ENCODE data around the gene TRPV6. TPM values are rescaled to one million over a fixed set of nuclear protein-coding genes. Genes with fewer than 3 reads are reported as not detected.

TRPV6 gene
- total RNA-seq = not detected in 2 replicates
- not detected in 2 replicates for polyA plus RNA-seq
- polyA plus RNA-seq (2012) = 0.05 TPM in 1 of 2 replicates, not detected in the other
- not detected in 2 replicates for polyA minus RNA-seq (ENCODE audit: low replicate concordance)

GRCh38 chr7:142885311-142886230 is at the start of gene TRPV6:
Gene TRPV6 (minus strand): TSS chr7:142885745.
- Histone ChIP-seq H2AFZ (ENCODE audit: low read length) (no peak within 1 kb of the TSS), H3K4me2 (ENCODE audit: extremely low read depth, insufficient read depth, low read length) (no peak within 1 kb of the TSS), H3K27ac (ENCODE audit: insufficient read depth, low read length) (no peak within 1 kb of the TSS), H3K9me3 (ENCODE audit: control insufficient read depth, insufficient read depth, low read depth, low read length) (no peaks in the 10 kb centered on the region), H3K36me3 (ENCODE audit: control insufficient read depth, insufficient read depth, low read length) (no peaks in the 10 kb centered on the region), H3K4me1 (ENCODE audit: control insufficient read depth, extremely low read depth, insufficient read depth, low read length) (no peaks in the 10 kb centered on the region), H3K79me2 (ENCODE audit: control insufficient read depth, insufficient read depth, low read length) (no peaks in the 10 kb centered on the region), H3K9ac (ENCODE audit: insufficient read depth, low read length) (no peak within 1 kb of the TSS), H3K4me3 (replicated peaks in 1 of 4; ENCODE audit: control extremely low read depth in 1 of 4, insufficient read depth in 1 of 4, low read depth in 3 of 4, low read length in 4 of 4) (no peak within 1 kb of the TSS), H3K27me3 (ENCODE audit: control insufficient read depth, insufficient read depth, low read length) (no peaks in the 10 kb centered on the region), H4K20me1 (ENCODE audit: control insufficient read depth, extremely low read depth, insufficient read depth, low read length) (no peaks in the 10 kb centered on the region)
- no peak for DNase-seq (ENCODE audit: low read depth in 2 of 2)
- no peak for TF ChIP-seq EZH2 (IDR thresholded peaks at IDR 0.05; ENCODE audit: low read length, missing control alignments)
- no peak for TF ChIP-seq CTCF (conservative IDR thresholded peaks at IDR 0.05 in 1 of 2, IDR thresholded peaks at IDR 0.05 in 1 of 2; ENCODE audit: low read depth in 1 of 2, low read length in 2 of 2)

- no peak overlapping the region for H3K27ac ChIP-seq (ENCODE audit: insufficient read depth, low read length)
- H3K36me3 ChIP-seq (ENCODE audit: control insufficient read depth, insufficient read depth, low read length) = no peaks in the 10 kb centered on the region
- H3K4me2 ChIP-seq (ENCODE audit: extremely low read depth, insufficient read depth, low read length) = no peak overlapping the region
- H3K79me2 ChIP-seq (ENCODE audit: control insufficient read depth, insufficient read depth, low read length) = no peaks in the 10 kb centered on the region
- no peak overlapping the region for H3K4me3 ChIP-seq (replicated peaks in 1 of 4; ENCODE audit: control extremely low read depth in 1 of 4, insufficient read depth in 1 of 4, low read depth in 3 of 4, low read length in 4 of 4)
- no peak overlapping the region for H2AFZ ChIP-seq (ENCODE audit: low read length)
- TF ChIP-seq CTCF (conservative IDR thresholded peaks at IDR 0.05 in 1 of 2, IDR thresholded peaks at IDR 0.05 in 1 of 2; ENCODE audit: low read depth in 1 of 2, low read length in 2 of 2) = no peak
- TF ChIP-seq EZH2 (IDR thresholded peaks at IDR 0.05; ENCODE audit: low read length, missing control alignments) = no peak
- no peaks in the 10 kb centered on the region for H4K20me1 ChIP-seq (ENCODE audit: control insufficient read depth, extremely low read depth, insufficient read depth, low read length)
- no peak overlapping the region for H3K9ac ChIP-seq (ENCODE audit: insufficient read depth, low read length)
- no peak for DNase-seq (ENCODE audit: low read depth in 2 of 2)
- no peaks in the 10 kb centered on the region for H3K4me1 ChIP-seq (ENCODE audit: control insufficient read depth, extremely low read depth, insufficient read depth, low read length)
- no peaks in the 10 kb centered on the region for H3K27me3 ChIP-seq (ENCODE audit: control insufficient read depth, insufficient read depth, low read length)
- no peaks in the 10 kb centered on the region for H3K9me3 ChIP-seq (ENCODE audit: control insufficient read depth, insufficient read depth, low read depth, low read length)
Measured at GRCh38 chr7:142934056-142934455, 48.5 kb upstream of the TRPV6 start.

GRCh38 chr7:142933624-142934023 is 48.1 kb upstream of the TRPV6 start, which contains the start of gene TRPV5:
Gene TRPV5 (minus strand): TSS chr7:142933746. CDS start chr7:142933459, 287 bp downstream.
- Histone ChIP-seq H3K9me3 (ENCODE audit: control insufficient read depth, insufficient read depth, low read depth, low read length) (no peaks in the 10 kb centered on the region), H4K20me1 (ENCODE audit: control insufficient read depth, extremely low read depth, insufficient read depth, low read length) (no peaks in the 10 kb centered on the region), H3K79me2 (ENCODE audit: control insufficient read depth, insufficient read depth, low read length) (no peaks in the 10 kb centered on the region), H3K4me3 (replicated peaks in 1 of 4; ENCODE audit: control extremely low read depth in 1 of 4, insufficient read depth in 1 of 4, low read depth in 3 of 4, low read length in 4 of 4) (no peak within 1 kb of the TSS), H3K27ac (ENCODE audit: insufficient read depth, low read length) (no peak within 1 kb of the TSS), H3K4me2 (ENCODE audit: extremely low read depth, insufficient read depth, low read length) (no peak within 1 kb of the TSS), H3K36me3 (ENCODE audit: control insufficient read depth, insufficient read depth, low read length) (no peaks in the 10 kb centered on the region), H3K27me3 (ENCODE audit: control insufficient read depth, insufficient read depth, low read length) (no peaks in the 10 kb centered on the region), H3K4me1 (ENCODE audit: control insufficient read depth, extremely low read depth, insufficient read depth, low read length) (no peaks in the 10 kb centered on the region), H2AFZ (ENCODE audit: low read length) (no peak within 1 kb of the TSS), H3K9ac (ENCODE audit: insufficient read depth, low read length) (no peak within 1 kb of the TSS)
- no peak for DNase-seq (ENCODE audit: low read depth in 2 of 2)
- TF ChIP-seq CTCF (conservative IDR thresholded peaks at IDR 0.05 in 1 of 2, IDR thresholded peaks at IDR 0.05 in 1 of 2; ENCODE audit: low read depth in 1 of 2, low read length in 2 of 2) (no peak), EZH2 (IDR thresholded peaks at IDR 0.05; ENCODE audit: low read length, missing control alignments) (no peak)

Data from fibroblast of lung (primary cell).